Measurements from ENCODE around the gene IZUMO1.
"Not testable (repeated sequence)": the region's sequence is repeated elsewhere in the genome, so short reads cannot be mapped to it uniquely, and the experiment has no call there.

Gene IZUMO1

GRCh38 chr19:48713041-48713863 is 33.5 kb downstream of the IZUMO1 start:
- DNase-seq (ENCODE audit: low read depth) = no peak

- no peak for DNase-seq (ENCODE audit: low read depth)
Measured at GRCh38 chr19:48711106-48711662, 35.5 kb downstream of the IZUMO1 start.

GRCh38 chr19:48708471-48708870 is 38.2 kb downstream of the IZUMO1 start:
- no peak for DNase-seq (ENCODE audit: low read depth)

DNA sequence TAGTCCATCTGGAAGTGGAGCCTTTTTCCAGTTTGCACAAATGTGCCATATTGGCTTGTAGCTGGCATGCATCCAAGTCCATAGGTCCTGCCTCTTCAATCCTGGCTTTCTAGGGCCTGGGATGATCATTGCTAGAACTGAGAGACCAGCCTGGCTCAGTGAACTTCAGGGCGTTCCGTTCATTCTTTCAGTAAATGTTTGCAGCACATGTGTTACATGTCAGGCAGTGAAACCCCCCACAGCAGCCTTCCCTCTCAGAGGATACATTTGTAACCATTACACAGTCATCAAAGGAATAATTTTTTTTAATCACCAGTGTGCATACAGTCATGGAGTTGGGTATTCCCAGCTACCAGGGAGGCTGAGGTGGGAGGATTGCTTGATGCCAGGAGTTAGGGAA is 41.3 kb downstream of the IZUMO1 start:
- DNase-seq (ENCODE audit: low read depth) = no peak

- DNase-seq (ENCODE audit: low read depth) = no peak
Measured at GRCh38 chr19:48703316-48703715, 43.4 kb downstream of the IZUMO1 start.

DNA sequence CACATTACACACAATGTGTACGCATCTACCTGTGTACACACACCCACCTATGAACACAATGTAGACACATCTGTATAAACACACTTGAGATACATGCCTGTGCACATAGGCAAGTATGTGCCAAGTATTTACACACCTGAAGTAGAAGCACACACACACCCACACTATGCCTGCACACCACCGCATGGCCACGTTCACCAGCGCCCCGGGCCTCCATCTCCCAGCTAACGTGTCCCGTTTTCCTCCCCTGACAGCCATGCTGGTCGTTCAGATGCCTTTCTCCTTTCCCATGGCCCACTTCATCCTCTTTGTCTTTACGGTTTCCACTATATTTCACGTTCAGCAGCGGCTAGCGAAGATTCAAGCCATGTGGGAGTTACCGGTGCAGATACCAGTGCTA is 44.0 kb downstream of the IZUMO1 start:
- no peak for DNase-seq (ENCODE audit: low read depth)

GRCh38 chr19:48698046-48698445 is 48.7 kb downstream of the IZUMO1 start:
- DNase-seq (ENCODE audit: low read depth) = no peak

GRCh38 chr19:48696353-48697010 is 50.2 kb downstream of the IZUMO1 start:
- no peak for DNase-seq (ENCODE audit: low read depth)

GRCh38 chr19:48695743-48696352 is 50.9 kb downstream of the IZUMO1 start, which contains the start of gene FUT2:
TSS of gene FUT2 (plus strand) at chr19:48695971. CDS start at chr19:48702957, 6,986 bp downstream.
- DNase-seq (ENCODE audit: low read depth) = no peak

- DNase-seq (ENCODE audit: low read depth) = not testable (repeated sequence)
Measured at GRCh38 chr19:48693629-48694028, 53.1 kb downstream of the IZUMO1 start.

All from activated T-helper 1 cell treated with Interleukin-2 at 50 U/mL for 16 hours (primary cell).